Stimulated activated CD8-positive, alpha-beta memory T cell treated with anti-CD3 and anti-CD28 coated beads, Interleukin-12 subunit alpha, Interleukin-12 subunit beta, amount 100 ng/mL, for 1 hour (primary cell): Measurements from ENCODE around the gene ZSCAN1.
"Not testable (repeated sequence)": the region's sequence is repeated elsewhere in the genome, so short reads cannot be mapped to it uniquely, and the experiment has no call there.

Experiments used
- DNase-seq: peaks from one replicate; pipeline ENCODE4 v3.0.0-alpha.2; 2020; ENCODE audit warnings: low read depth

The ZSCAN1 gene

GRCh38 chr19:58033741-58034476, at the start of gene ZSCAN1:
Gene ZSCAN1 (plus strand): TSS chr19:58034025. CDS start chr19:58037837, 3,812 bp downstream.
- DNase-seq: no peak

GRCh38 chr19:57992841-57993240, 41.0 kb upstream of the ZSCAN1 start:
- DNase-seq: no peak

GRCh38 chr19:58000677-58001076, 33.1 kb upstream of the ZSCAN1 start:
- no peak for DNase-seq

GRCh38 chr19:58001895-58002369, 31.9 kb upstream of the ZSCAN1 start:
- peak; percentile 6 for DNase-seq

GRCh38 chr19:58002384-58003173, 31.2 kb upstream of the ZSCAN1 start, which contains the start of gene ZNF606:
Gene ZNF606 (minus strand): TSS chr19:58002820. CDS start chr19:58001319, 1,501 bp downstream.
- DNase-seq: peak; percentile 73

GRCh38 chr19:58003174-58003828, 30.5 kb upstream of the ZSCAN1 start:
- no peak for DNase-seq

- no peak for DNase-seq
These were observed 26.5 kb upstream of the ZSCAN1 start for GRCh38 chr19:58007285-58007684.

- DNase-seq: not testable (repeated sequence)
These were observed 24.9 kb upstream of the ZSCAN1 start for GRCh38 chr19:58008877-58009276.

GRCh38 chr19:58009301-58009665, 24.5 kb upstream of the ZSCAN1 start:
- DNase-seq: no peak

- peak; percentile 18 for DNase-seq
These were observed 24.0 kb upstream of the ZSCAN1 start for GRCh38 chr19:58009666-58010301.

- no peak for DNase-seq
These were observed 23.3 kb upstream of the ZSCAN1 start for GRCh38 chr19:58010507-58010906.

- DNase-seq: no peak
These were observed 19.7 kb upstream of the ZSCAN1 start for GRCh38 chr19:58014141-58014540.

- DNase-seq: no peak
These were observed 13.7 kb upstream of the ZSCAN1 start for GRCh38 chr19:58020129-58020528.

GRCh38 chr19:58021541-58022282, 12.1 kb upstream of the ZSCAN1 start:
- peak; percentile 4 for DNase-seq

- DNase-seq: no peak
These were observed 11.6 kb upstream of the ZSCAN1 start for GRCh38 chr19:58022283-58022660.

GRCh38 chr19:58024661-58025060, 9.2 kb upstream of the ZSCAN1 start:
- DNase-seq: no peak

GRCh38 chr19:58034477-58034793, 610 bp downstream of the ZSCAN1 start:
- DNase-seq: no peak

- DNase-seq: no peak
These were observed 2.0 kb downstream of the ZSCAN1 start for GRCh38 chr19:58035863-58036262.

- DNase-seq: no peak
These were observed 4.3 kb downstream of the ZSCAN1 start for GRCh38 chr19:58037927-58038687.

- no peak for DNase-seq
These were observed 4.9 kb downstream of the ZSCAN1 start for GRCh38 chr19:58038688-58039204.
